Effector memory CD8-positive, alpha-beta T cell (primary cell): Measurements from ENCODE around the gene EMSY.

ENCODE experiments used
- ATAC-seq: fragments of 150-1000 bp; cut with Tn5 transposase; replicated peaks from 2 replicates; pipeline ENCODE4 v1.10.0; 2021; ENCODE audit warnings: mild to moderate bottlenecking, moderate library complexity
- DNase-seq, 3 experiments: peaks; one replicate each; pipeline ENCODE4 v3.0.0; 2021
- H3K27ac Mint-ChIP-seq, 2 donors: one replicate each; pipeline ENCODE4 v1.8.0; 2022; ENCODE audit warnings: mild to moderate bottlenecking in 2 of 2, mixed read lengths in 2 of 2, moderate library complexity in 2 of 2
- H3K27me3 Mint-ChIP-seq, 2 donors: one replicate each; pipeline ENCODE4 v1.8.0; 2022; ENCODE audit warnings: mixed read lengths in 2 of 2
- H3K36me3 Mint-ChIP-seq: one replicate; pipeline ENCODE4 v1.8.0; 2022; ENCODE audit warnings: mild to moderate bottlenecking, moderate library complexity, mixed read lengths; ENCODE audit not compliant: insufficient read depth
- H3K4me1 Mint-ChIP-seq, 2 donors: one replicate each; pipeline ENCODE4 v1.8.0; 2022; ENCODE audit warnings: low read depth in 2 of 2, mixed read lengths in 2 of 2
- H3K4me3 Mint-ChIP-seq, 2 donors: one replicate each; pipeline ENCODE4 v1.8.0; 2022; ENCODE audit warnings: mild to moderate bottlenecking in 2 of 2, mixed read lengths in 2 of 2, moderate library complexity in 2 of 2
- H3K9me3 Mint-ChIP-seq, 2 donors: one replicate each; pipeline ENCODE4 v1.8.0; 2022; ENCODE audit warnings: mixed read lengths in 2 of 2

Gene EMSY

GRCh38 chr11:76602431-76602861 lies 157.6 kb downstream of the EMSY start:
- Mint-ChIP-seq H3K9me3 (no peaks in the 10 kb centered on the region), H3K4me1 (no peaks in the 10 kb centered on the region), H3K36me3 (no peaks in the 10 kb centered on the region), H3K27ac (no peak overlapping the region), H3K27me3 (peaks cover 0 to 5% of the 10 kb centered on the region in 2 donors), H3K4me3 (no peak overlapping the region)
- DNase-seq = no peak
- no peak for ATAC-seq
